GM21367 (cell line): ENCODE results near the gene TBC1D22A.
"Not testable (repeated sequence)": the region's sequence is repeated elsewhere in the genome, so short reads cannot be mapped to it uniquely, and the experiment has no call there.

Source experiments
- ATAC-seq: cut with Tn5 transposase; IDR thresholded peaks from one replicate; pipeline ENCODE4 v1.9.1; 2021; ENCODE audit not compliant: unreplicated experiment

TBC1D22A gene

DNA sequence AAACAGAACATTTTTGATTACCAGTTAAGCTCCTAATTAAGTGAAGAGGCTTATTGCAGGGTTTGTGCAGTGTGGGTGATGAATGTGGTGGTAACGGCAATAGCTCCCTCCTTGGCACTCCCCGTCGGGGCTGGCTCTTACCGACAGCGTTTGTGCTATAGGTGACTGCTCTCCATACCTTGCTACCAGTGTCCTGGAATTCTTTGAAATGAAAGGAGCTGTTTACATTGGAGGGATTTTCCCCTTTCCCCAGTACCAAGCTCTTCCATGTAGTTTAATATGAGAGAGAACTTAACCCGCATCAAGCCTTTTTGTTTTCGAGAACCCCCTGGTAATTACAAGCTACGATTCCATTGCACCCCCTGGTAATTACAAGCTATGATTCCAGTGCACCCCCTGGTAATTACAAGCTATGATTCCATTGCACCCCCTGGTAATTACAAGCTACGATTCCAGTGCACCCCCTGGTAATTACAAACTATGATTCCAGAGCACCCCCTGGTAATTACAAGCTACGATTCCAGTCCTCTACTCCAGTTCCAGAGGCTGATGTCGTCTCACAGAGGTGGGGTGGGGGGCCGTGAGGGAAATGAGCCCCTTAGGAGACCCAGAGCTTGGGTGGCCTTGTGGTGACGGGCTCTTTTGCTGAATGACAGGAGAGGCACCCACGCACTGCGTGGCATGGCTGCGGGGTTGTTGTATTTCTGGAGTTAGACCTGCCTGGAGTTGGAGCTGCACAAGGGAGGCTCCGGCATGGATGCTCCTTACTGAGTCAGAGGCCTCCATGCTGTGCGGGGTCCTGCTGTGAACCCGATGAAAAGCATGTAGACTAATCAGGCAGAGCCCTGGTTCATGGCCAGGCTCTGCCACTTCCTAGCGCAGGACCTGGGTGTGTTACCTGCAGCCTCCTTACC, 205.3 kb downstream of the TBC1D22A start:
- ATAC-seq = no peak

- no peak for ATAC-seq
These were observed 205.9 kb downstream of the TBC1D22A start for GRCh38 chr22:46968359-46968740.

- ATAC-seq = no peak
These were observed 206.4 kb downstream of the TBC1D22A start for GRCh38 chr22:46968848-46969247.

GRCh38 chr22:46969491-46969890, 207.0 kb downstream of the TBC1D22A start:
- ATAC-seq = peak; percentile 64

DNA sequence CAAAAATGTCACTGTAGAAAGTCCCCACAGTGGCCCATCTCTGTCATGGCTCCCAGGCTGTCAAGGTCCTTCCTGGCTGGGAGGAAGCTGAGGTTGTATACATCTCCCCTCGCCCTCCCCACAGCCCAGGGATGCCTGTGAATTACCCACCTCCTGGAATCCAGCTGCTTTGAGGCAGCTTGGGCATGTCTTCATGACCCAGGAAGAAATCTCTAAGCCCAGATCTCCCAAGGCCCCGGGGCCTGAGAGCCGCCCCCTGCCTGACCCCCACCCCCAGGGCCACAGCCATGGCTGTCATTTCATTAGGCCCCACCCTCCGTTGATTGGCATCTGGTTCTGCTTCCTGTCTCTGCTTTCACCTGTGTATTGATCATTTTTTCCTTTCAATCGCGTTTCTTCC, 207.5 kb downstream of the TBC1D22A start:
- ATAC-seq = no peak

- no peak for ATAC-seq
These were observed 208.1 kb downstream of the TBC1D22A start for GRCh38 chr22:46970411-46971098.

GRCh38 chr22:46971099-46971763, 208.8 kb downstream of the TBC1D22A start:
- ATAC-seq = no peak

DNA sequence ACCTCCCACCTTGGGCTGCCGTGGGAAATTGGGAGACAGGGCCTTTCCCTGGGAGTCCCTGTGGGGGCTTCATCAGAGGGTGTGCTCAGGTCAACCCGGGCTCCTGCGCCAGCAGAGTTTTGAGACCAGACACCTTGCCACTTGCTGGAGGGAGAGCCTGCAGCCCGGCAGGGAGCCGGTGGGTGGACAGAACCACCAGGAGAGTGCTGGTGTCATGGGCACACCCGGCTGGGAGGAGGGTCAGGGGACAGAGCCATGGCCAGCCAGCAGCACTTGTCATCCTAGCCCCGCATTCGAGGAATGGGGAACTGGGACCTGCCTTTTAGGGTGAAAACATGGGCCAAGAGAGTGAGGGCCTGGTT, 209.3 kb downstream of the TBC1D22A start:
- no peak for ATAC-seq

- ATAC-seq = no peak
These were observed 209.8 kb downstream of the TBC1D22A start for GRCh38 chr22:46972256-46972655.

DNA sequence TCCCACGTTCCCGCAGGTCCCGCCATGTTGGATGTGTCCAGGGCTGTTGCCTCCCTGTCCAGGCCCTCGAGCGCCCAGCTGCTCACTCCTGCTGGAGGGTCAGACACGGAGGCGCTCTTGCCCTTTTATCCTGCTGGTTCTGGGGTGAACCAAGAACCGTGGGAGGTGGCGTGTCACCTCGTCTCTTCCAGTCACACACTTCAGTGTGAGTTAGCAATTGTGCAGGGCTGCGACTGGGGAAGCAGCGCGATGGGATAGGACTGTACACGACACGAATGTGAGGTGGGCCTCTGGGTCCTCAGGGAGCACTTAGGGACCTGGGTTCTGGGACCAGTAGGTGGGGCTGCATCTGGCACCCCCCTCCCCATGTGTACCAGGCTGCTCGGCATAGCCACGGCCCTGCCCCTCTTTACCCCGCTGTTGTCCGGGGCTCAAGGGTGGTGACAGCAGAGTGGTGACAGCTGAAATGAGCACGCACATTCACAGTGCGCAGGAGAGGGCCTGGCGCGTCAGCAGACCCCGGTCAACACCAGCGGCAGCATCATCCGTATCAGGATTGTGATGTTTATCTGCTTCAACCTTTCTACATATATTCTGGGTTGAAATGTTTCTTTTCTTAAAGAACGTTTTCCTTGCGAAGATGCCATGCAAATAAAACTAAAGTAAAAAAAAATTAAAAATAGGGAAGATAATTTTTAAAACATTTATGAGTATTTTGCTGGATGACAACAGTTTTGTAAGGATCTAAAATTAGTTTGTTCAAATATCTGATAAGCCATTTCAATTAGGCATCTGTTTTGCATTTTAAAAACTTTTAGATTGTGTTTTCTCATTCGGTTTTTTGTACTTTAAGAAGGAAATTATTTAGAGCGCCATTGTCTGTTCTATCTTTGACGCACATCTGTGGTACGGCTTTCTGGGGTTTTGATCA, 210.7 kb downstream of the TBC1D22A start:
- no peak for ATAC-seq

DNA sequence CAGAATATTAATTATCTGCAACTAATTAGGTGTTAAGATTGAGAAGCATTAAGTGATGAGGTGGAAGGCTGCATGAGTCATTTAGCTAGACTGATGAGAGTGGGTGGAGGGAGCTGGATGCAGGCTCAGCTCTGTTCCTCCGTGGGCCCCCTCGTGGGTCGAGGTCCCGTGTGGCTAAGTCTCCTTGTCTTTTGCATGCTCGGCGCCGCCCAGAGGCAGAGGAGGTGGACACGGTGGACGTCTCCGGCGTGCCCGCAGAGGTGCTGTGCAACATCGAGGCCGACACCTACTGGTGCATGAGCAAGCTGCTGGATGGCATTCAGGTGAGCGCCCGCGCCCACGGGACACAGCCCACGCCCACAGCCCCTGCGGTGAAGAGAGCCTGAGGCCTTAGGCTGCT, 211.6 kb downstream of the TBC1D22A start:
- ATAC-seq = no peak

- ATAC-seq = no peak
These were observed 212.5 kb downstream of the TBC1D22A start for GRCh38 chr22:46974631-46975585.

DNA sequence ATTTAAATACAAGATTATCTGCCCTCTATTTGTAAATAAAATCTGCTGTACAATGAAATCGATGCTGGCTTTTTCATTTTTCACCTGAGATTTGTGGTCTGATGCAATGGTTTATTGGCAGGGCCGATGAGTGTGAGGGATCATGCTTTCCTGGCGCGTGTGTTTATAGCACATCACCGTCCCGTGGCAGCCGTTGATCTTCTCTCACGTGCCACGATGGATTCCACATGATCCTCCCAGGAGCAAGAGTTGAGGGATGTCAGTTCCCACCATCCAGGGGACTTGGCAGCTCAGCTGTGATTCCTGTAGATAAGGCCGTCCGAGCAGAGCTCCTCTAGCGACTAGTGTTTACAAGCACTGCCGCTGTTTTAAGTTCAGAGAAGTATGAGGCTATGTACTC, 213.7 kb downstream of the TBC1D22A start:
- no peak for ATAC-seq

GRCh38 chr22:46976598-46976997, 214.1 kb downstream of the TBC1D22A start:
- ATAC-seq = no peak

- ATAC-seq = no peak
These were observed 215.3 kb downstream of the TBC1D22A start for GRCh38 chr22:46977656-46978343.

- not testable (repeated sequence) for ATAC-seq
These were observed 216.2 kb downstream of the TBC1D22A start for GRCh38 chr22:46978668-46979067.

DNA sequence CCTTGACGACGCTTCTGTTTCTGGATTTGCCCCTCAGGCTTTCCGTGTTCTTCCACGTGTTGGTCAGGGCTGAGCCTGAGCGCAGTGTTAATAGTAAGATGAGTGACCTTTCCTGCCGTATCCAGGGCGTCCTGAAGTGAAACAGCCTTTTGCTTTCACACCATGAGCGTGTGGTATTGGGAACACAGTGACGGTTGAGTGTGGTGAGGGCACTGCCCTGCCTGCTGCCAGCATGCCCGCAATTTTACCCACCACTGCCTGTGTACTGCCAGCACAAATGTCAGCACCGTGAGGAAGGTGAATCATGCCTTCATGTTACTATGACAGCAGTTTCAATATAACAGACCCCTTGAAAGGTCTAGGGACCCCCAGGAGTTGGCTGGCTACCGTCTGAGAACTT, 217.1 kb downstream of the TBC1D22A start:
- no peak for ATAC-seq

DNA sequence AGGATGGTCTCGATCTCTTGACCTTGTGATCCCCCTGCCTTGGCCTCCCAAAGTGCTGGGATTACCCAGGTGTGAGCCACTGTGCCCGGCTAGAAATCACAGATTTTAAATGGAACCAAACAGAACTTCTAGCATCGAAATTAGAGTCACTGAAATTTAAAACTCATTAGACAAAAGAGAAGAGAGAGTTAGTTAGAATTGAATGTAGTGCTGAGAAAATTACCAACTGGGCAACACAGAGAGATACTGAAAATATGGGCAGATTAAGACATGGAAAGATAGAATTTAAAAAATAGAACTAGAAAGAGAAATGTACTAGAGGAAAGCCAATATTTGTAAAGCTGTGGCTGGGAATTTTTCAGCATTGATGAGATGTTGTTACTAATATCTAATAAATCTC, 217.9 kb downstream of the TBC1D22A start:
- no peak for ATAC-seq

DNA sequence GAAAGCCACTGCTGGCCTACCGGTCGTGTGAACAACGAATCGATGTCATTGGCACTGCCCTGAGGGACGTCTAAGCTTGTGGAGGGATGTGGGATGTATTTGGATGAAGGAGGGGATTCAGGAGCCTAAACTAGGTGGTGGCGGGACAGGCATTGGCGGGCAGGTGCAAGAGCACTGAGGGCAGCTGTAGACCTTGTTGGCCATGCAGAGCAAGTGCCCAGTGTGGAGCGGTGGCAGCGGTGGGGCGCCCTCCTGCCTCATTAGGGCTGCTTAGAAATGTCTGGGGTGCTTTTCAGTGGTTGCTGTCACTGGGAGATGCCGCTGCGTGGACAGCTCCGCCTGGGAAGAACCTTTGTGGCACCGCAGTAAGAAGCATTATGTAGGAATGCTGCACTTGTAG, 220.2 kb downstream of the TBC1D22A start:
- no peak for ATAC-seq
